ENCODE data around the gene MUS81.
"Not testable (repeated sequence)": the region's sequence is repeated elsewhere in the genome, so short reads cannot be mapped to it uniquely, and the experiment has no call there.

MUS81 gene

DNA sequence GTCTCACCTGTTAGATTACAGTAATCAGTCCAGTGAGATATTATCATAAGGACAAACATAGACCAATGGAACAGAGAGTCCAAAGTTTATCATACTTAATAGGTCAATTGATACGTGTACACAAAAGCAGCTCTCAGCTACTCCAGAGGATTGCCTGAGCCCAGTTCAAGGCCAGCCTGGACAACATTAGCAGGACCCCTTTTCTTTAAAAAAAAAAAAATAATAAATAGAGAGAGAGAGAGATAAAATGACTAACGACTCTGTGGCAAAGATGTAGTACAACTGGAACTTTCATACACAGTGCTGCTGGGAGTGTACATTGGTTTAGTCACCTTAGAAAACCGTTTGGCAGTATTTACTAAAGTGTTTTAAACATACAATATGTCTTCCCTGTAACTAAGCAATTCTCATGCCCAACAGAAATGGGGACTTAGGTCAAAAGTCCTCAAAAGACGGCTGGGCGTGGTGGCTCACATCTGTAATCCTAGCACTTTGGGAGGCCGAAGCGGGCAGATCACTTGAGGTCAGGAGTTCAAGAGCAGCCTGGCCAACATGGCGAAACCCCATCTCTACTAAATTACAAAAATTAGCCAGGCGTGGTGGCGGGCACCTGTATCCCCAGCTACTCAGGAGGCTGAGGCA, 15.9 kb upstream of the MUS81 start:
- DNase-seq (ENCODE audit: low read depth, low spot score) = no peak
- no peak overlapping the region for H3K27ac ChIP-seq

DNA sequence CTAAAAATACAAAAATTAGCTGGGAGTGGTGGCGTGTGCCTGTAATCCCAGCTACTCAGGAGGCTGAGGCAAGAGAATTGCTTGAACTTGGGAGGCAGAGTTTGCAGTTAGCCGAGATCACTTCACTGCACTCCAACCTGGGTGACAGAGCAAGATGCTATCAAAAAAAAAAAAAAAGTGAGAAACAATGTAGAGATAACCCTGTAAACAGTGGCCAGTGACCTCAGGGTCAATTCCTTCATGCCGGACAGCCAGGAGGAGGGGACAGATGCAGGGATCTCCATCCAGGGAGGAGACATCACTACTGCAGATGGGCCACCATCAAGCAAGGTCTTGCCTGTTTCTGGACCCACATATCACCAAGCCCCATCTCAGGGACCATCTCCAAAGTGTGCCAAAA, 12.5 kb upstream of the MUS81 start:
- no peak overlapping the region for H3K27ac ChIP-seq
- no peak for DNase-seq (ENCODE audit: low read depth, low spot score)

DNA sequence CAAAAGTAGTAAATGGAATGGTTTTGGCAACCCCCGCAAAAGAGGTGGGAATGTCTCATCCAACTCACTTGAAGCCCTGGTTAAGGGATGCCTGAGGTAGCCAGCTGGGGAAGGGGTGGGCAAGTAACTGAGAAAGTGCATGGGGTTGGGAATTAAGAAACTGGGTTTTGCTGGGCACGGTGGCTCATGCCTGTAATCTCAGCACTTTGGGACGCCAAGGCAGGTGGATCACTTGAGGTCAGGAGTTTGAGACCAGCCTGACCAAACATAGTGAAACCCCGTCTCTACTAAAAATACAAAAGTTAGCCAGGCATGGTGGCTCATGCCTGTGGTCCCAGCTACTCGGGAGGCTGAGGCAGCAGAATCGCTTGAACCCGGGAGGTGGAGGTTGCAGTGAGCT, 11.5 kb upstream of the MUS81 start:
- DNase-seq (ENCODE audit: low read depth, low spot score) = not testable (repeated sequence)

DNA sequence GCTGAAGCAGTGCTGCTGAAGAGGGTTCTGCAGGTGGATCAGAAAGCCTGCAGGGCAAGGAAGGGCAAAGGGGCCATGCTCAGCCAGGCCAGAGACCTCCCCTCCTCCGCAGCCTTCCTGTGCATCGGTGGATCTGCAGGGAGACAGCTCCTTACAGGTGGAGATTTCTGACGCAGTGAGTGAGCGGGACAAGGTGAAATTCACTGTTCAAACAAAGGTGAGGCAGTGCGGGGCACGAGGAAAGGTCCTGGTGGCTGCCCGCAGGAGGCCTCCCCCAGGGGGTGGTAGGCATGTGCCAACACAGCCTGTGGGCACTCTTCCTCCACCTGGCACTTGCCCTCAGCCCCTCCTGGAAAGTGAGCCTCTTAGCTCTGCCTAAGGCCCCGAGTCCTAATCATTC, 10.9 kb upstream of the MUS81 start:
- no peak overlapping the region for H3K27ac ChIP-seq
- DNase-seq (ENCODE audit: low read depth, low spot score) = no peak

More for the DNA sequence above, 11.5 kb upstream of the MUS81 start:
- not testable (repeated sequence) for H3K27ac ChIP-seq

DNA sequence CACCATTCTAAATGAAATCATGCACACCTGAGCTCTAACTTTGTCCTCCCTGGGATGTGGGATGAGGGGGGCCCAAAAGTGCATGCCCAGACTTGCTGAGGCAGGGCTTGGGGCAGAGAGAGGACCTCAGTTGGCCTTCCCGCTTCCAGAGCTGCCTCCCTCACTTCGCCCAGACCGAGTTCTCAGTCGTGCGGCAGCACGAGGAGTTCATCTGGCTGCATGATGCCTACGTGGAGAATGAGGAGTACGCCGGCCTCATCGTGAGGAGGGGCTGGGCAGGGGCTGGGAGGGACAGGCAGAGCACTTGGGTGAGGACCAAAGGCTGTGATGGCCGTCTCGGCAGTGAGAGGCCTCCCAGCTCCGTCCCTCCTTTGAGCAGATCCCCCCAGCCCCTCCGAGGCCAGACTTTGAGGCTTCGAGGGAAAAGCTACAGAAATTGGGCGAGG, 10.4 kb upstream of the MUS81 start:
- DNase-seq (ENCODE audit: low read depth, low spot score) = no peak
- no peak overlapping the region for H3K27ac ChIP-seq

DNA sequence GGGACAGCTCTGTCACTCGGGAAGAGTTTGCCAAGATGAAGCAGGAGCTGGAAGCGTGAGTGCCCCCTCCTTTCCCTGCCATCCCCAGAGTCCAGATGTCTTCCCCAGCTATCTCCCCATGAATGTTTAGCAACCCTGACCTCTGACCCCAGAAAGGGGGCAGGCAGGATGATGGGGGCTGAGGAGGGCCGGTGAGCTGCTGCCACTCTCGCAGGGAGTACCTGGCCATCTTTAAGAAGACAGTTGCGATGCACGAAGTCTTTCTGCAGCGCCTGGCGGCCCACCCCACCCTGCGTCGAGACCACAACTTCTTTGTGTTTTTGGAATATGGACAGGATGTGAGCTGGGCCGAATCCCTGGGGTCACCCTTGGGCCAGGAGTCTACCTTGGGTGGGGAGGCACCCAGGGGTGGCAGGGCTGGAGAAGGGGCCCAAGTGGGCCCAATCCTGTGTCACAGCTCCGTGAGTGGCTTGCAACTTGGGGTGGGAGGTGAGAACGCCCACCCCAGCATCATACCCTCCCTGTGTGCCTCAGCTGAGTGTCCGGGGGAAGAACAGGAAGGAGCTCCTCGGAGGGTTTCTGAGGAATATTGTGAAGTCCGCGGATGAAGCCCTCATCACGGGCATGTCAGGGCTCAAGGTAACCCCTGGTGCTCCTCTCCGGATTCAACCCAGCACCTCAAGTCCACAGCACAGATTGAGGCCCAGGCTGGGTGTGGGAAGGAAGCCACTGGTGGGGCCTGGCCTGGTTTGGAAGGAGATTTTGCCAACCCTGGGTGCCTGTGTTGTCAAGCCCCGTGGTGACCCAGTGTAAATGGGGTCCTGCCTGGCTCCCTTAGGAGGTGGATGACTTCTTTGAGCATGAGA, 9.8 kb upstream of the MUS81 start:
- H3K27ac ChIP-seq = no peak overlapping the region
- DNase-seq (ENCODE audit: low read depth, low spot score) = no peak

DNA sequence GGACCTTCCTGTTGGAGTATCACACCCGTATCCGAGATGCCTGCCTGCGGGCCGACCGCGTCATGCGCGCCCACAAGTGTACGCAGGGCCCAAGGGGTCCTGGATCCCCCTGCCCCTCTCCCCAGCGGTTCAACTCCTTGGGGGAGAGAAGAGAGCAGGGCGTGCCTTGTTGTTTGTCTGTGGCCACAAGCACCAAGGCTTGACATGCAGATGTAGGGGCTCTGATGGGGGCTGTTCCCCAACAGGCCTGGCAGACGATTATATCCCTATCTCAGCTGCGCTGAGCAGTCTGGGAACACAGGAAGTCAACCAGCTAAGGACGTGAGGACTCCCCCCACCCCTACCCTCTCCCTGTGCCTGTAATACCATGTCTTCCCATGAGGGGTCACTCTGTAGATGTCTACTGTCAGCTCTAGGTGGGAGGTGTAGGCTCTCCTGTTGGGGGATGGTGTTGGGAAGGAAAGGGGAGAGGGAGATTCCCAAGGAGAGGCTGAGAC, 9.1 kb upstream of the MUS81 start:
- DNase-seq (ENCODE audit: low read depth, low spot score) = no peak
- no peak overlapping the region for H3K27ac ChIP-seq

DNA sequence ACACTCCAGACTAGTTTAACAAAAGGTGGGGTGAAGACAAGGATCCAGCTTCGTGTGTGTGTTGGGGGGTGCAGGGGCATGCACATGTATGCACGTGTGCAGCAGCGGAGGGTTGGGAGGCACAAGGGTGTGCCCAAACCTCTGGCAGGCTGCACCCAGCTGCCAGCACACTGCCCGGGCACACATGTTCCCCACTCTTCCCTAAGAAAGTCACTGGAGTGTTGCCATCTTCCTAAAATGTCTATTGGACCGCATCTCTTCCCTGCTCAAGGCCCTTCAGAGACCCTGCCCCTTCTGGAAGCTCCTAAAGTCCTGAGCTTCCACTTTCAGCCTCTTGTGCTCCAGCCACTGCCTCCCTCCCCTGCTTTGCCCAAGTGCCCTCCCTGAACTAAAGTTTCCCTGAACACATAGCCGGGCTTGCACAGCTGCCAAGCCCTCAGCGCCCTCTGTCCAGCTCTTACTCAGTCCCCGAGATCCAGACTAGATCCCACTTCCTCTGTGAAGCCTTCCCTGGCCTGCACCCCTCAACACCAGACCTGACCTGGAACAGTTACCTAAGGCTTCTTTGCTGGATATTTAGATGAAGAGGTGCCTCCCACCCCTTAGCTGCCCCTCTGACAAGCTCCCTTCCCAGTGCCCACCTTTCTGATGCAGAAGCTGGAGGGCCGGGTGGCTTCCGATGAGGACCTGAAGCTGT, 8.3 kb upstream of the MUS81 start:
- no peak overlapping the region for H3K27ac ChIP-seq
- no peak for DNase-seq (ENCODE audit: low read depth, low spot score)

DNA sequence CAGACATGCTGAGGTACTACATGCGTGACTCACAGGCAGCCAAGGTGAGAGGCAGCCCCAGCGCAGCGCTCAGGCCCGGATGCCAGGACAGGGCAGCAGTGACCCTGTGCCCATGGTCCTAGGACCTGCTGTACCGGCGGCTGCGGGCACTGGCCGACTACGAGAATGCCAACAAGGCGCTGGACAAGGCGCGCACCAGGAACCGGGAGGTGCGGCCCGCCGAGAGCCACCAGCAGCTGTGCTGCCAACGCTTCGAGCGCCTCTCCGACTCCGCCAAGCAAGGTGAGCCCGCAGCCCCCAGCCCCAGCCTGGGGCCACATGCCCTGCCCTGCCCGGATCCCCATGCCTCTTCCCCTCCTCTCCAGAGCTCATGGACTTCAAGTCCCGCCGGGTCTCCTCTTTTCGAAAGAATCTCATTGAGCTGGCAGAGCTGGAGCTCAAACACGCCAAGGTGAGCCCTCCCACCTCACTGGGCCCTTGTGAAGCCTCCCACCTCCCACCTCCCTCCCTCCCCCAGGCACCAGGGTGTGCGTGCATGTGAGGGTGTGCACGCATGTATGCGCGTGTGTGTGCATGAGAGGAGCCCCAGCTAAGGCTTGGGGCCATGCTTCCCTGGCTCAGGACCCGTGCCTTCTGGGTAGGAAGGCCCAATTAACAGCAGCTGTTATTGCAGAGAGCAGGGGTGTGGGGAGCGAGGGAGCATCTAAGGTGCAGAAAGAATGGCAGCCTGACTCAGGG, 7.6 kb upstream of the MUS81 start:
- no peak overlapping the region for H3K27ac ChIP-seq
- DNase-seq (ENCODE audit: low read depth, low spot score) = no peak

DNA sequence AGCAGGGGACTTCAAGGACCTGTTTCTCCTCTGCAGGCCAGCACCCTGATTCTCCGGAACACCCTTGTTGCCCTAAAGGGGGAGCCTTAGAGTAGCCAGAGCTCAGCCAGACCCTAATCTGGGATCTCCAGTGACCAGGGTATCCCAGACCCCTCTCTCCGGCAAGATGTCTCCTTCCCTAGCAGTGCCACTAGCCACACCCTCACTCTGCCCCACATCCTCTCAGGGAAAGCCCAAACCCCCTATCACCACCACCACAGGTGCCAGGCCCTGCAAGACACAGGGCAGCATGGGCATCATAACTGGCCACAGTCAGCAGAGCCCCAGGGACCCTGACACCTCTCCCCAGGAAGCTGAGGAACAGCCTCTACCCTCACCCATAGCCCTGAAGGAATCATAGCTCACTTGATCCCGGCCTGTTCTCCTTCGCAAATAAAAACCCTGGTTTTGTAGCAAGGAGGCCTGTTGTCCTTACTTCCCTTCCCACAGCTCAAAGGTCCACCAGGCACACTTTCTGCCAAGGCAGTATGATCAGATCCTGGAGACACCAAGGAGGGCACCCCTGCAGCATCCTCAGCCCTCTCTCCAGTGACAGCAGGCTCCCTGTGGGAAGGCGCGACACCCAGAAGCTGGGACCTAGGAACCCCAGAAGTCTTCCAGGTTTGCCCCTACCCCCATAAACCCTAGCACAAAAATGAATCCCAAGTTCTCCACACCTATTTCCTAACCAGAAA, 6.8 kb upstream of the MUS81 start:
- no peak overlapping the region for H3K27ac ChIP-seq

DNA sequence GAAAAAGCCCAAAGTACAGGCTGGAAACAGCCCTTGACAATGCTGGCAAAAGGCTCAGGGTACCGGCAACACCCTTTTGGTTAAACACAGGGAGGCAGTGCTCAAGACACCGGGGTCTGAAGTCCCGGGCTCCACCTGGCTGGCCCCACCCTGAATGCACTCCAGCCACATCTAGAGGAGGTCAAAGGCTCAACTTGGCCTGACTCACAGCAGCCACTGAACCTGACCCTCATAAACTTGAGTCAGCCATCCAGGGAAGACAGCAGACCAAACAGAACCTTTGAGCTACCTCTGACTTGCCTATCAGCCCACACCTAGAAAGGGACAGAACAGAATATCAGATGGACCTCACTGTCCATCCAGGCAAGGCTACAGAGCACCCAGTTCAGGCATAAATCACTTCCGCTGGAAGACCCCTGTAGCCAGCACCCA, 6.1 kb upstream of the MUS81 start:
- no peak overlapping the region for H3K27ac ChIP-seq
- DNase-seq (ENCODE audit: low read depth, low spot score) = no peak

More for the DNA sequence above, 6.8 kb upstream of the MUS81 start:
- no peak for DNase-seq (ENCODE audit: low read depth, low spot score)

DNA sequence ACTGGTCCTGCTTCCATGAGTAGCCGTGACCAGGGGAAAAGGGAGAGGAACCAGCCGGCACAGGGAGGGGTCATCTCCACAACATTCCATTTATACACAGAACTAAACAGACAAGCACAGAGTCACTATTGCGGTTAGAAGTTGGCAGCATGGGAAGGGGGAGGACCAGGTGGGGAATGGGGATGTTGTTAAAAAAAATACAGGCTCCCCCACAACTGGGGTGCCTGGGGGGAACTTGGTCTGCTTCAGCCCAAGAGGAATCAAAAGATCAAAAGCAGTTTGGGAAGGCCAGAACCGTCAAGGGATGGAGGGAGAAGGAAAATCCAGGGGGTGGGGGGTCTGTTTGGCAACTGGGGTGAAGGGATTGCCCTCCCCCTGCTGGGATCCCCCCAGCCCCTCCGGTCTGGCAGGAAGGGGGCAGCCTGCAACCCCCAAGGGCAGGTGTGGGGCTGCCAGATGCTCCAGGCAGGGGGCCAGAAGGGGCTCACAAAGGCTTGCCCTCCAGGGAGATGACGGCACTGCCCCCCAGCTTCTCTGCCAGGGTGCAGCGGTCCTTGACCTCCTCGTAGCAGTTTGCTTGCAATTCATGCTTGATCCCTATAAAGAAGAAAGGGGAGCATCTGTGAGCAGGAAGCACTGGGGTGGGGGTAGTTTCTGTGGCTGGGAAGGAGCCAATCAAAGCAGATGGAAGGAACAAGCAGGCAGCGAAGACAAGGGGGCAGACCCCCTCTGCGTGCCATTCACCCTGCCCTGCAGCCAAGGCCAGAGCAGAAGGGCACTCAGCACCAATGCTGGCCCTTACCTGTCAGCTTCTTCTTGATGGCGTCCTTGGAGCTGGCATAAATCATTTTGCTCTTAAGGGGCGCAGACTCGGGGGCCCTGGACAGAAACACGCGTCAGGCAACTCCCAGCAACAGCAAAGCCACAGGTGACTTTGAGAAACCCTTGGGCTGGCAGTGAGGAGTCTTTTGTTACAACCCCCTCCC, 5.1 kb upstream of the MUS81 start:
- H3K27ac ChIP-seq = no peak overlapping the region
- no peak for DNase-seq (ENCODE audit: low read depth, low spot score)

DNA sequence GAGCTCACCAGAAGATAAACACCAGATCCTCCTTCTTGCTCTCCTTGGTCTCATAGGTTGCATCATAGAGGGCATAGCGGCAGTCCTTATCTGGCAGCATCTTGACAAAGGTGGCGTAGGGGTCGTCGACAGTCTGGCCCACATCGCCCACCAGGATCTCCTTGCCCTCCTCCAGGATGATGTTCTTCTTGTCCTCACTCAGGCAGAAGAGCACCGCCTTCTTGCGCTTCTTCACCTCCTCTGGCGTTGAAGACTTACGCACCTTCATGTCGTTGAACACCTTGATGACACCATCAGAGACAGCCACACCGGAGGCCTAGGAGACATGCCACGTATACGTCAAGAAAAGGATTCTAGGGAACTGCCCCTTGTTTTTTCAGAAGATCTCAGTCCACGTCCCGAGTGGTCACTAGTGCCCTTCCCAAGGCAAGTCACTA, 4.3 kb upstream of the MUS81 start:
- no peak for DNase-seq (ENCODE audit: low read depth, low spot score)
- peak overlapping the region; percentile 96 for H3K27ac ChIP-seq

DNA sequence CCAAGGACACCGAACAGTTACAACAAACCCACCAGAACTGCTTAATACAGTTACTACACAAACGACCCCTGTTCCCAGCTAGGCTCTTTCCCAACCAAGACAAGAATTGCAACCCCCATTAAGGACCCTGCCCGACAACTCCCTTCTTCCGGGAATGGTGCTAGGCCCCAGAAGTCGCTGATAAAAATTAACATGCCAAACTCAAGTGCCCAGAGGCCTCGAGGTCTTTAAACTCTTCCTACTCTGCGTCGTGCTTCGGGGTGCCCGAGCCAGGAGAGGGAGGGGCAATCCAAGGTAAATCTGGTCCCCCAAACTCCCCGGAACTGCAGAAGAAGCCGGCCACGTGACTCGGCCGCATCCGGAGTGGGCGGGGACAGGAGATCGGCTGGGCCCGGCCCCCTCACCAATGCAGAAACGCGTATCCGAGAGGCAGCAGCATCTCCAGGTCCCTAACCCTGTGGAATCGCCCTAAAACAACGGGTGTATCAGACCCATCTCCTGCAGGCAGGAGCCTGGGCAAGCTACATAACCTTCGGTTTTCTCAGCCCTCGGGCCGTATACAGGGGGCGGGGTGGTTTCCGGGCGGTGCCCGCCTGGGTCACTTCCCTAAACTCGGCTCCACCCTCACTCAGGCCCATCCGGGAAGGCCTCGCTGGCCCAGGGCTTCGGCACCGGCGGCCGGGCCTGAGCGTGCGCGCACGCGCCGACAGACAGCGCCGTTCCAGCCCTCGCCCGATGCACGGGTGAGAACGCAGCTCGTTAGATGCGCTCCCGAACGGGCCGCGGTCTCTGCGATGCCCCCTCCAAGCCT, 3.3 kb upstream of the MUS81 start:
- H3K27ac ChIP-seq = peak overlapping the region; percentile 96
- no peak for DNase-seq (ENCODE audit: low read depth, low spot score)

DNA sequence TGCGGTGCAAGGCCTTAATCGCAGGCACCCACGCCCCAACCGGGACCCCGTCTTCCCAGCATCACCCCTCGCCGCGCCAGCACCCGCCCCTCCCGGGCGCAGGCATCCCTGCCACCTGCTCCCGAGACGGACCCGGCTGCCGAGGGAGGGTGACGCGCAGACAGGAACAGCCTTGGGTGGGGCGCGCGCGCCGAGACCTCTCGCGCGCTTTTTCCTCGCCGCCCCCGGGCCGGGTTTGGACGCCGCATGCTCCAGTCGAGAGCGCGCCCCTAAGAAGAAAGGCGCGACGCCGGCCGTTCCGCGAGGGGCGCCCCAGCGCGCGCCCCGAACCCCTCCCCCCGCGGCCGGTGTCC, 2.8 kb upstream of the MUS81 start:
- H3K27ac ChIP-seq = peak overlapping the region; percentile 96
- no peak for DNase-seq (ENCODE audit: low read depth, low spot score)

DNA sequence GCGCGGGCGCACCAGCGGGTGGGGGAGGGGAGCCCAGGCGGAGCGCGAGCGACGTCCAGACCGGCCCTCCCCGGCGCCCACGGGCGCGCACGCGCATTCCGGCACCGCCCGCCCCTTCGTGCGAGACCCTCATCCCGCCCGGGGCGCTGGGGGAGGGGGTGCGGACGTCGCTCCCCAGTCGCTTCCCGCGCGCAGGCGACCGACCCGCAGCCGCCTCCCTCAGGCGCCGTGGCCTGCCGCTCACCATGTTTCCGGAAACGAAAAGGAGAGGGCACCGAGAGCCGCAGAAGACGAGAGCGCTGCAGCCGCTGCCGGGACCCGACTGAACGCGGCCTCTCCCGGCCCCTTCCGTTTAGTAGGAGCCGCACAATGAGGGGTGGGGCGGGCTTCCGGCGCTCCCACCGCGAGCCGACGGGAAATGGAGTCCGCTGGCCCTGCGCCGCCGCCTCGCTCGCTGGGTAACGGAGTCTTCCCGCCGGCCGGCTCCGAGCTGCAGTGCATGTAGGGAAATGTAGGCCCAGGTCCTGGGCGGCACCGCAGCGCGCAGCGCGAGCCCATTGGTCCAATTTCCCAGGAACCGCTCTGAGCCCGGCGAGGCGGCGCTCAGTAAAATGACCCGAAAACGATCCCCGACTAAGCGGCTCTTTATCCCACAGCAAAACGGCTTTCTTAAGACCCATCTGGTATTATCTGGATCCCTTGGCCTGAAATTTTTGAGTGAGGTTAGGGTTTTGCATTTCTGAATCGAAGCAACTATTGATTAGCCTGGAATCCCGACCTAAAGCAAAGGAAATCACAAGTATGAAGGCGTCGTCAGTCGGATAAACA, 2.2 kb upstream of the MUS81 start, which contains the start of gene CFL1:
CFL1 (minus strand) TSS at position 328 of the 828 bp plus-strand sequence; CDS start at position 247, 81 bp downstream.
- peak; percentile 91 for DNase-seq (ENCODE audit: low read depth, low spot score)
- peak within 1 kb of the TSS; percentile 96 for H3K27ac ChIP-seq

DNA sequence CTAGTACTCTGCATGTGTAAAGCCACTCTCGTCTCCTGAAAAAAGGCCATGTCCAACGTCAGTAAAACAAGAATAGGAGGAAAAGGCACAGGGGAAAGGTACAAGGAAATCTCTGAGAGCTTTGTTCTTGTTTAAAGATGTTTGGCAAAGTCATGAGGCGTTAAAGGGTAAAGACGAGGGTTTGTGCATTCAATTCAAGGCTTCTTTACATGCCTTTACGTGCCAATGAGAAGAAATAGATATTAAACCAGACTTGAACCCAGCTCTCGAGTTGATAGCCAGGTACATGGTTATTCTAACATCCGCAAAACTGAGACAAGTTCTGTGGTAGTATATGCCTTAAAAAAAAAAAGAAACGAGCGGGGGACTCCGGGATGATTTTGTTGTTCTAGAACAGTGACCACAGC, 1.5 kb upstream of the MUS81 start:
- no peak for DNase-seq (ENCODE audit: low read depth, low spot score)
- peak overlapping the region; percentile 96 for H3K27ac ChIP-seq
